HG03064 (cell line): ENCODE results near the gene DVL1.

Experiments
- ATAC-seq: cut with Tn5 transposase; IDR thresholded peaks from one replicate; pipeline ENCODE4 v1.9.1; 2021; ENCODE audit warnings: low read depth; ENCODE audit not compliant: unreplicated experiment

DVL1 gene

DNA sequence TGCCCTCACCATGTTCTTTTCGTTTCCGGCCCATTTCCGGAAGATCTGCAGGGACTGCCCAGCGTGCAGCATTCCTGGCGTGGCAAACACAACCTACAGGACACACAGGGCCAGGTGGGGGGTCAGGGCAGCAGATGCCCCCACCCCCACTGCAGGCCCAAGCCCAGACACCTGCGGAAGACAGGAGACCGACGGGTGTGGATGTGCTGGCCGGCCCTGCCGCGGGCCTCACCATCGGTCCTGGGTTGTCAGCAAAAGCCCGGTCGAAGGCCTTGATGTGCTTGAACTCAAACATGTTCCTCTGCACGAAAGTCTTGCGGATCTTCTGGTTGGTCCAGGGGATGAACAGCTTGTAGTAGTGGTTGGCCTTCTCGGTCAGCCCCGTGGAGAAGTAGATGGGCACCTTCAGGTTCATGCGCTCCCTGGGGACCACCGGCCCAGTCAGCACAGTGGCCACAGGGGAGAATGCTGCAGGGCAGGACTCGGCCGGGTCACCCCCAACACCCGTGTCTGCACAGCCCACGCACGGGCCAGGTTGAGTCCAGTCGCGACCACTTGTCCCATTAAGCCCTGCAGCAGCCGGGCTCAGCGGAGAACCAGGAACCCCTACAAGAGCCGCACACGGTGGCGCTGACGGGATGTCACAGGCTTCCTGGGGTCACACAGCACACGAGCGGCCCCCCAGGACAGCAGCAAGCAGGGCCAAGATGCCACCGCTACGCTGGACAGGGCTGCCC is 35.5 kb downstream of the DVL1 start:
- no peak for ATAC-seq

DNA sequence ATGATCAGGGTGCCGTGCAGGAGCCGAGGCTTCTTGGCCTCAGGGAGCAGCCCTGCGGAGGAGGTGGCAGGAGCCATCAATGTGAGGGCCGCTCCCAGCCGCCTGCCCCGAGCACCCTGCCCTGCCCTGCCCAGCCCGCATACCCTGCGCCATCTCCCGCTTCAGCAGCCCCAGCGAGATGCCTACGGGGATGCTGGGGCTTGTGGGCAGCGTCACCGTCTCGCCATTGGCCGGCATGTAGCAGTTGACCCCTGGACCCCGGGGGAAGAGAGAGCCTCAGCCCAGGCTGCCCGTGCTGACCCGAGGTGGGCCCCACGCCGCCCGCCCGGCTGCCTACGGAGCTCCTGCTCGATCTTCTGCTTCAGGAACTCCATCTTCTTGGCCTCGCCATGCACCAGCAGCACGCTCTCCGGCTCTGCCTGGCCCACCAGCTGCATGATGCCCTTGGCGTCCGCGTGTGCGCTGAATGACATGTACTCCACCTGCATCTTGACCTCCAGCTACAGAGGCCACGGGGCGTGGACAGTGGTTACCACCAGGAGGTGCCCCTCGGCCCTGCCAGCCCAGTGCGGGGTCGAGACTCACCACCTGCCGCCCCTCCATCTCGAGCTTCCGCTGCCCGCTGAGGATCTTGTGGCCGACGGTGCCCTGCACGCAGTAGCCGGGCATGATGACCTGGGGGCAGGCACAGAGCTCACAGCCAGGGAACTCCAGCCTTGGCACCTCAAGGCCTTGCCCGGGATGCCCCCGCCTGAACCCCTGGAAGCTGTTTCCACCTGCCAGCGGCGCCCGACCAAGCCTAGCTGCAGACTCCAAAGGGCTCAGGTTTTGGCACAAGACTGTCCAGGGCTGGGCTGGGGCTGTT is 36.5 kb downstream of the DVL1 start:
- ATAC-seq, result no peak

- no peak for ATAC-seq
Observed at GRCh38 chr1:1311107-1312104, 37.8 kb downstream of the DVL1 start.

DNA sequence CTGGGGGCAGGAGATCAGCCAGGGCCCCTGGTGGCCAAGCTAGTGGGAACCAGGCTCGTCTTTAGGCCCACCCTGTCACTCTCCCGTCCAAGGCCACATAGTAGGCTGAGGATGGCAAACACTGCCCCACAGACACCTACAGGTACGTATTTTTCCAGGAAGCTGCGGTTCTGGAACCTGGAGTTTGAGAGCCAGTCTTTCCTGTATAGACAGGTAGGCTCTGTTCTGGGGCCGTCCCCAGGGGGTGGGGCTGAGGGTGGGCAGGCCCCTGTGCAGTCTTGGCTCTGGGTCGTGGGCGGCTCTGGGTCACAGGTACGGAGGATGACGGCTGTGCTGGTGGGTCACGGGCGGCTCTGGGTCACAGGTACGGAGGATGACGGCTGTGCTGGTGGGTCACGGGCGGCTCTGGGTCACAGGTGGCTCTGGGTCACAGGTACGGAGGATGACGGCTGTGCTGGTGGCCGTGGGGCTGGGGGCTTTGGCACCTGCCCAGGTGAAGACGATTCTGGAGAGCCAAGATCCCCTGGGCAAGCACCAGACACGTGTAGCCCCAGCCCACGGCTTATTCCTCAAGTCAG is 38.7 kb downstream of the DVL1 start:
- no peak for ATAC-seq

DNA sequence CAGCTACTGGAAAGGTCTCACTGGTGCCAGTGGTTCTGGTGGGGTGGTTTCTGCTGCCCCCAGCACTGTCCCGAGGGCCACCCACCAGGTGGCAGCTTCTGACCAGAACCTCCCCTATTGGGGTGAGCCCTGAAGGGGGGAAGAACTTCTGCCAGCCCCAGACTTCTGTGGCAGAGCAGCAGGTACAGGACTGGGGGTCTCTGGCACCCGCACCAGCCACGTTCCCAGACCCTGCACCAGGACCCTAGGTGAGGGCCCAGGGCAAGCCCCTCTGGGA is 39.2 kb downstream of the DVL1 start:
- ATAC-seq, result no peak

DNA sequence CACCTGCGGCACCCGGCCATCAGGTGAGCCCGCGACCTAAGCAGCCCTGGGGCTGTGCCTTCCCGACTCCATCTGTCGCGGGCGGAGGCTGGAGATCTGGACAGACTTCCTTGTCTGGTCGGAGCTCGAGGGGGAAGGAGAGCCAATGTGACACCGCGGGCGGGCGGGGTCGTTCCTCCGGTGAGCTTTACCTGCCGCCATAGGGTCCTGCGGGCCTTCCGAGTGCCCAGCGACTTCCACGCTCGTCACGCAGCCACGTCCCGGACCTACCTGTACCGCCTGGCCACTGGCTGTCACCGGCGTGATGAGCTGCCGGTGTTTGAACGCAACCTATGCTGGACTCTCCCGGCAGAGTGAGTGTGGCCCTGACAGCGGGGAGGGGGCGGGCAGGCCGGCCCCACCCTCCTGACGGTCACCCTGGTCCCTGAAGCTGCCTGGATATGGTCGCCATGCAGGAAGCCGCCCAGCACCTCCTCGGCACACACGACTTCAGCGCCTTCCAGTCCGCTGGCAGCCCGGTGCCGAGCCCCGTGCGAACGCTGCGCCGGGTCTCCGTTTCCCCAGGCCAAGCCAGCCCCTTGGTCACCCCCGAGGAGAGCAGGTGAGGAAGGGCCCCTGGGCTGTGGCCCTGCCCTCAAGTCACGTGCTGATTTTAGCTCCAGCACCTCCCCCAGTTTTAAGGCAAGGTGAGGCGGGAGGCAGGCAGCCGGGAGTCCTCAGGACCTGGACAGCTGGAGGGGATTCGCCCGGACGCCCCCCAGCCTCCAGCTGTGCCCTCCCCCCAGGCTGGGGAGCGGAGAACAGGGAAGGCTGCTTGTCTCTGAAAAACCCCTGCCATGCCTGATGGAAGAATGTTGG is 39.7 kb downstream of the DVL1 start:
- no peak for ATAC-seq

DNA sequence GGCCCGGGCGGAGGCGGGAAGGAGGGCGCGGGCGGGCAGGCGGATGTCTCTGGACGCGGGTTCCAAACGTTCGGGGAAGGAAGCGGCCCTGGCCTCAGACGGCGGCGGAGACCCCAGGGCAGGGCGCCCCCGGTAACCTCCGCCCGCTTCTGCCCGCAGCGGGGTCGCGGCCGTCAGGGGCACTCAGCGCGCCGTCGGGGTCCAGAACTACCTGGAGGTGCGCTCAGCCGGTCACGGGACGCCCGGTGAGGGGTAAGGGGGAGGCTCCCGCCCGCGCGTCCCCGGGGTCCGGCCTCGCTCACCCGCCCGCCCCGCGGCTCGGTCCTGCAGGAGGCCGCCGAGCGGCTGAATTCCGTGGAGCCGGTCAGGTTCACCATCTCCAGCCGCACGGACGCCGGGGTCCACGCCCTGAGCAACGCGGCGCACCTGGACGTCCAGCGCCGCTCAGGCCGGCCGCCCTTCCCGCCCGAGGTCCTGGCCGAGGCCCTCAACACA is 40.4 kb downstream of the DVL1 start:
- peak; percentile 5 for ATAC-seq

DNA sequence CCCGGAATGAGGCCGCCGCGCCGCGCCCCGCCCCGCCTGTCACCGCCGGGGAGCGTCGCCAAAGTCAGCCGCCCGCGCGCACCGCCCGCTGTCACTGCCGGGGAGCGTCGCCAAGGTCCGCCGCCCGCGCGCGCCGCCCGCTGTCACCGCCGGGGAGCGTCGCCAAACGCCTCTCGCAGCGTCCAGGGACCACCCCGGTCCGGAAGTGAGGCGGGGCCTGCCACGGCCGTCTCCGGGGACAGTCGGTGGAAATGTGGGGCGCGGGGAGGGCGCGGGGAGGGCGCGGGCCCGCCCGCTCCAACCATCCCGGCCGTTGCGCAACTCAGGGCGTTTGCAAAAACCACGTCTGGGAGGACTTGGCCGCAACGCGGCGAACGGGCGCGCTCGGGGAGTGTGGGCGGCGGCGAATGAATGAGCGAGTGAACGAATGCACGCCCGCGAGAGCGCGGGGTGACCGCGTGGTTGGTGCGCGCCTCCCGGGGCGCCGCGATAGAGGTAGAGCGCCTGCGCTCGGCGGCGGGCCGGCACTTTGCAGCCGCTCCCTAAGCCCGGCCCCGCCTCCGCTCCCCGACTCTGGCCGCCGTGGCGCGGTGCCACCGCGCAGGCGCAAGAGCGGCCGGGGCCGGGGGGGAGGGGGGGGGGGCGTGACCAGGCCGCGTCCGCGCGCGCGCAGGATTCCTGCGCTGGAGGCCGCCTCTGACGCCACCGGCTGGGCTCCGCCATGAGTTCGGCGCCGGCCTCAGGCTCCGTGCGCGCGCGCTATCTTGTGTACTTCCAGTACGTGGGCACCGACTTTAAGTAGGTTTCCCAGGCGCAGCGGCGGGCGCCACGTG is 41.1 kb downstream of the DVL1 start, which contains the start of the genes ACAP3 and PUSL1:
Gene ACAP3 (minus strand): TSS at position 8 of the 833 bp plus-strand sequence. CDS start 115 bp downstream, outside the sequence.
Gene PUSL1 (plus strand): TSS at position 675 of the 833 bp plus-strand sequence. CDS start 47 bp downstream, at position 722.
- peak; percentile 42 for ATAC-seq

- ATAC-seq, result no peak
Observed at GRCh38 chr1:1307261-1307922, 41.8 kb downstream of the DVL1 start.

GRCh38 chr1:1306661-1307260 is 42.5 kb downstream of the DVL1 start:
- ATAC-seq, result no peak

GRCh38 chr1:1306070-1306660 is 43.1 kb downstream of the DVL1 start:
- no peak for ATAC-seq

- no peak for ATAC-seq
Observed at GRCh38 chr1:1305300-1306069, 43.7 kb downstream of the DVL1 start.

DNA sequence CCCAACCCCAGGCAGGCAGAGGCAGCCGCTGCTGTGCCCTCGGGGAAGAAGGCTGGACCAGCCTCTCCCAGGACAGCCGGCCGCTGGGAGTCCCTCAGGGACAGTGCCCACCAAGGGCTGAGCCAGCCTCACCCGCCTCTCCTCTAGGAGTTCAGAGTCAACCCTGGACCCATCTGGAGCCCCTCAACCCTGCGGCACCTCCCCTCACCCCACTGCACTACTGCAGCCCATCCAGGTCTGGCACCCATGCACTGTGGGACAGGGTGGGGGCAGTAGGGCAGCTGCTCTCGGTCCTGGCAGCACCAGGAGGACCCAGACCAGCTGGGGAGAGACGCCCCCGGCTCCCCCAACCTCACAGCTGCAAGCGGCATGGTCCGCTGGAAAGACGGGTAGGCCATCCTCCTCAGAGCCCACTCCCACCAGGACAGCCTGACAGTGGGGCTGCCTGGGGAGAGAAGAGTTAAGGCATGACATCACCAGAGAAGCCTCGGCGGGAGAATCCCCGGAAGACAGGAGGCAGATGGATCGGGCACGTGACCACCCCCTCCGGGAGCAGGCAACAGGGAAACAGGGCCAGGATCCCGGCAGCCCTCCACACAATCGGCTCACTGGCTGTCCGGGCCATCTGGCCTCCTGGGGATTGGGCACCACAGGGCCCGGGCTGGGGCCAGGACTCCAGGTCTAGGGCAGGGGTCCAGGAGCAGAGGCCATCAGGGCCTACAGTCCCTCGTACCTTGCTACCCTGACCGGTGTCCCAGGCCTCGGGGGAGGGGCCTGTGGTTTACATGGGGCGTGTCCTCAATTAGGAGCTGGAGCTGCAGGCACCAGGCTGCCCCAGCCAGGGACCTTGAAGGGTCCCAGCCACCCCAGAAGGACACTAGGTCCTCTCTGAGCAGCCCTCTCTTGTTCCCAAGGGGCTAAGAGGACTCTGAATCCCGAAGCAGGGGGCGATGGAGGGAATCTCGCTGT is 44.6 kb downstream of the DVL1 start:
- ATAC-seq, result no peak

GRCh38 chr1:1303736-1304135 is 45.5 kb downstream of the DVL1 start:
- no peak for ATAC-seq

DNA sequence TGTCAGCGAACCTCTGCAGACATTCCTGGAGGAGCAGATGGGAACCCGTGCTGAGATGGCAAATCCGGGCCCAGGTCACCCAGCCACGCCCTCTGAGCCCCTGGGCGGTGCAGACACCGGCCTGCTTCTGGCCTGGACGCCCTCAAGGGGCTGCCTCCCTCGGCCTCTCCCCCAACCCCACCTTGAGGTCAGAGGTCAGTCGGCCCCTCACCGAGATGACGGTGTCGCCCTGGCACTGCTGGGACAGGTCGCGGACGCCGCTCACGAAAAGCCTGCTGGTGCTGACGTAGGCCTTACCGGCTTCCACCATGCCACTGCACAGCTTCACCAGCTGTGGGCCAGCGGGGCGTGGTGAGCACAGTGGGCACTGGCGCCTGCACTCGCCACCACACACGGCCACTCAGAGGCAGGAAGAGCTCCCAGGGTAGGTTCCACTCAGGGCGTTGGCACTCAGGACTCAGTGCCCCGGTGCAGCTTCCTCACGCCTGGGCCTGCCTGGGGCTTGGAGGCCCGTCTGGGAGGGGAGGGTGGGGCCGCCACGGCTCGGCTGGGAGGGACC is 46.2 kb downstream of the DVL1 start:
- ATAC-seq, result no peak
